GM18505 (cell line): ENCODE data around the gene STK33.

ENCODE experiments used
- ATAC-seq: cut with Tn5 transposase; IDR thresholded peaks from one replicate; pipeline ENCODE4 v1.9.1; 2021; ENCODE audit not compliant: unreplicated experiment
- POLR2A ChIP-seq: IDR thresholded peaks from 4 replicates; pipeline ENCODE4 v1.6.1; 2011; ENCODE audit warnings: borderline replicate concordance; ENCODE audit not compliant: insufficient read depth, insufficient read length; ENCODE audit errors: extremely low read depth

The STK33 gene

DNA sequence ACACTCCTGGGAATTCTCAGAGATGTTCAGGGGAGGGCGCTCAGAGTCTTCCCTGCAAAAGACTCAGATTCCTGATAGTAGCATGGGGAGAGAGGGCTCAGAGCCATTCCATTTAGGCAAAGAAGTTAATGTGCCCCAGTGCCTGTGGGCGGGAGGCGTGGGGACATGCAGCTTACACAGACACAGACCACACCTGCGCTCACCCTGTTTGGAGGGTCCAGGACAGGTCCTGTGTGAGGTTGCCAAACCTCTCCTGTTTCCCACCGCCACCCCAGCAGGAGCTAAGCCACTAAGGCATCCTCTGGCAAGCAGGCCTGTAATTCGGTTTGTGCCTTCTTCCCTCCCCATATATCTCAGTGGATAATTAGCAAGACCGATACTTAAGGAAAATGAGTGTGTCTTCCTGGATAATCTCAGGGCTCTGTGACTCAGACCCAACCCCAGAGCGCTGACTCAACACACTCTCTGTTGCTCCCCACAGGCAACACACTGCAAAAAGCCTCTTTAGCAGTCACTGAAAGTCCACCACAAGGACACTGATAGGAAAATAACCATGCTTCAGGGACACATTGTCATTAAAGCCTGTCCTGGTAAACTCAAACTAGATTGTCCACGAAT, 211.5 kb downstream of the STK33 start:
- no peak for TF ChIP-seq POLR2A
- ATAC-seq, result no peak

DNA sequence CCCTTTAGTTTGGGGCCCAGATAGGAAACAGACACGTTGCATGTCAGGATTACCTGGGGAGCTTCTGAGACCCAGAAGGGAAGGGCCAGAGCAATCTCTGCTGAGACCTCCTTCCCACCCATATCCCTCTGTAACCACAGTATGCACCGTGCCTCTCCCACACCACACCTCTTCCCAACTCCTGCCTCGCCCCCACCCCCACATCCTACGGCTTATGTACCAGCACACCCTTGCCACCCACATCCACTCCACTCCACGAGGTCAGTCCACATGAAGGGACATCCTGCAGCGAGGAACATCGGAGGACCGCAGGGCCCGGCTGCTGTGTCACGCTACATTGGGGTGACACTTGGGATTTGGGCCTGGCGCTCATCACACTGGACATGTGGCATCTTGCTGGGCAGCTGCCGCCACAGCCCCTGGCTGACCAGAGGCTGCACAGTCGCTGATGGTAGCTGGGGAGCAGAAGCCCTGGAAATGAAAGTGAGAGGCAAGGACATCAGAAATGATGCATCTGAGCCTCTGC, 212.1 kb downstream of the STK33 start:
- no peak for TF ChIP-seq POLR2A
- ATAC-seq, result no peak

GRCh38 chr11:8381343-8381742, 212.7 kb downstream of the STK33 start:
- ATAC-seq, result no peak
- no peak for TF ChIP-seq POLR2A

- TF ChIP-seq POLR2A, result no peak
Observed at GRCh38 chr11:8375932-8376331, 218.1 kb downstream of the STK33 start.

DNA sequence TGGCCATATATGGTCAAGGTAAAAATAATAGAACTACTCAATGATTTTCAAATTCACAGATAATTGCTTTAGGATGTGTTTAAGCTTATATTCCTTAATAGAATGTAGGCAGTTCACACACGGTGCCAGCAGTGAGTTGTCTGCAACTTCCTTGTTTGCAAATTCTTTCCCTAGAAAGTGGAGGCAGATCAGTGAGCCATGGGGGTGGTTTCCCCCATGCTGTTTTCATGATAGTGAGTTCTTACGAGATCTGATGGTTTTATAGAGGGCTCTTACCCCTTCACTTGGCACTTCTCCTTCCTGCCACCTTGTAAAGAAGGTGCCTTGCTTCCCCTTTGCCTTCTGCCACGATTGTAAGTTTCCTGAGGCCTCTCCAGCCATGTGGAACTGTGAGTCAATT, 218.6 kb downstream of the STK33 start:
- no peak for ATAC-seq
- TF ChIP-seq POLR2A, result no peak

More at GRCh38 chr11:8375932-8376331, 218.1 kb downstream of the STK33 start:
- ATAC-seq, result no peak

- no peak for TF ChIP-seq POLR2A
- no peak for ATAC-seq
Observed at GRCh38 chr11:8374716-8375115, 219.3 kb downstream of the STK33 start.

DNA sequence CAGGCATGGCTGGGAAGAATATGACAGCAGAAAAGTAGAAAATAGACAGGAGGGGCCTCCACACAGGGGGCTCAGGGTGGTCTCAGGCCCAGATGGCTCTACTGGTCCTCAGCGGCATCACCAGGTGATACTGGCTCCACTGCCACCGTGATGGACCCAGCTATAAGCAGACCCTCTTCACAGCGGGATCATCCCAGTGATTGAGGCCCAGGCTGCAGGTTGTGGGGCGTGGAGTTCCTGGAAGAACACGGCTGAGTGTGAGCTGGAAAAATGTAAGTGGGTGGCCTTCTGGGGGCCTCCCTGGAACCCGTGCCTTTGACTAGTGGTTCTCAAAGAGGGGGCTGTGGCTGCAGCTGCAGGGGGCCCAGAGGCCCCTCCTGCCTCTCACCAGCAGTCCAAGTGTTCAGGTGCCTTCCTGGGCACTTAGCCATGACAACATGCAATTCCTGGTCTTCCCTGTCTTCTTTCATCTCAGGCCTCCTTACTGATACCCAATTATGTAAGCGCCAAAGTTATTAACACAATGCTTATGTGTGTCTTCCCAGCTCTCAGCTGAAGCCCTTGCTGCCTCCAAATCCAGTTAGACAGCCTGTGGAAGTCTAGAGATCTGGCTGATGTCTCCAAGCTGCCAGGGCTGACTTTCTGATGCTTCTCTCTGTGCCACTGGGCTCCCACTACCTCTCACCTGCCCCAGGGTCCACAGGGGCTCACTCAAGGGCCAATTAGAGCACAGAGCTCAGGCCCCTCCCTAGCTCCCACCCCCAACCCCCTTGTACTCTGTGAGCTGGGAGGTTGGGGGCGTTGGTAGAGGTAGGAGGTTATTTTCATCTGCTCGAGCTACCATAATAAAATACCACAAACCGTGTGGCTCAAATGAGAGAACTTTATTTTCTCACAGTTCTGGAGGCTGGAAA, 220.3 kb downstream of the STK33 start:
- ATAC-seq, result no peak
- no peak for TF ChIP-seq POLR2A

GRCh38 chr11:8372641-8373381, 221.2 kb downstream of the STK33 start:
- no peak for TF ChIP-seq POLR2A
- ATAC-seq, result no peak

- ATAC-seq, result no peak
- no peak for TF ChIP-seq POLR2A
Observed at GRCh38 chr11:8371516-8371884, 222.5 kb downstream of the STK33 start.

DNA sequence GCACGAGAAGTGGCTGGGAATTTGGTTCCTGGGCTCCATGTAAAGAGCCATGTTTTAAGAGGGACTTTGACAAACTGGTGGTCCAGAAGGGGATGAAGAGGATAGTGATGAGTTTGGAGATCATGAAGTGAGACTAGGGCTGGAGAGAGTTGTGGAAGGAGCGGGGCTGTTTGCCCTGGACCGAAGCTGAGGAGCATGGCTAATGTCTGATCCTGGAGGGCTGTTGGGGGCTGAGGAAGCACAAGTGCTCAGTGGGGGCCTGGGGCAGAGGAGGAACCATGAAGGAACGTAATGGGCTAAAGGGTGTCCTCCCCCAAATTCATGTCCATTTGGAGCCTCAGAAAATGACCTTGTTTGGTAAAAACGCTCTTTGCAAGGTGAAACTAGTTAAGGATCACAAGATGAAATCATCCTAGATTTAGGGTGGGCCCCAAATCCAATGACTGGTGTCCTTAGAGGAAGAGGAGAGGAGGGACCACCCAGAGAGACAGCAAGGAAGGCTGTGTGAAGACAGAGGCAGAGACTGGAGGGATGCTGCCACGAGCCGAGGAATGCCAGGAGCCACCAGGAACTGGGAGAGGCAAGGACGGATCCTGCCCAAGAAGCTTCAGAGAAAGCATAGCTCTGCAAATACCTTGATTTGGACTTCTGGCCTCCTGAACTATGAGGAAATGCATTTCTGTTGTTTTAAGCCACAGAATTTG, 223.1 kb downstream of the STK33 start:
- TF ChIP-seq POLR2A, result no peak
- ATAC-seq, result no peak

GRCh38 chr11:8369592-8370205, 224.3 kb downstream of the STK33 start:
- ATAC-seq, result no peak
- no peak for TF ChIP-seq POLR2A

- no peak for ATAC-seq
- no peak for TF ChIP-seq POLR2A
Observed at GRCh38 chr11:8368772-8369171, 225.3 kb downstream of the STK33 start.
